Body of pancreas (tissue), 4 donors: ENCODE measurements around the gene ASB14. TPM values are rescaled to one million over a fixed set of nuclear protein-coding genes. Genes with fewer than 3 reads are reported as not detected.
"Not testable (repeated sequence)": the region's sequence is repeated elsewhere in the genome, so short reads cannot be mapped to it uniquely, and the experiment has no call there.

Experiments used
- ATAC-seq: fragments of 150-250 bp; one replicate; pipeline ENCODE4 v1.9.1; 2016
- DNase-seq, 4 donors: peaks; one replicate each; pipeline ENCODE4 v3.0.0-alpha.2; 2019
- H3K27ac ChIP-seq, 4 donors: fragments of 200-600 bp; sonication (generic); 1 replicate in 3 of 4; 2 replicates in 1 of 4; pipeline versions ENCODE4 v1.5.1 to v1.6.1; 2016 to 2019; ENCODE audit warnings: mild to moderate bottlenecking in 1 of 4, mixed read lengths in 1 of 4, moderate library complexity in 1 of 4
- H3K27me3 ChIP-seq, 2 donors: fragments of 200-600 bp; sonication (generic); one replicate each; pipeline ENCODE4 v1.6.0; 2016; ENCODE audit warnings: mild to moderate bottlenecking in 1 of 2
- H3K36me3 ChIP-seq, 2 donors: fragments of 200-600 bp; sonication (generic); replicated peaks in 1 of 2; 2 replicates each; pipeline ENCODE4 v1.5.1; 2016; ENCODE audit warnings: low read depth in 2 of 2; ENCODE audit not compliant: insufficient read depth in 1 of 2
- H3K4me1 ChIP-seq: fragments of 200-600 bp; sonication (generic); one replicate; pipeline ENCODE4 v1.6.0; 2016
- H3K4me3 ChIP-seq, 2 donors: fragments of 200-600 bp; sonication (generic); 1 replicate in 1 of 2; 2 replicates in 1 of 2; pipeline ENCODE4 v1.5.1; 2016 to 2019
- H3K9me3 ChIP-seq, 3 donors: fragments of 200-600 bp; sonication (generic); 1 replicate in 2 of 3; 2 replicates in 1 of 3; pipeline ENCODE4 v1.5.1; 2016
- CTCF ChIP-seq, 7 experiments: fragments of 450-650 bp in 4 of 7; fragments of 200-600 bp in 3 of 7; sonication (generic) in 3 of 7; IDR thresholded peaks; one replicate each; pipeline ENCODE4 v1.5.1; 2016 to 2019; ENCODE audit warnings: antibody characterized with exemption in 7 of 7
- POLR2A ChIP-seq, 3 donors: fragments of 450-650 bp; IDR thresholded peaks; one replicate each; pipeline ENCODE4 v1.6.1; 2016; ENCODE audit warnings: antibody characterized with exemption in 3 of 3, mild to moderate bottlenecking in 2 of 3
- WGBS, 2 donors: methylation state at CpG; one replicate each; pipeline ENCODE4 v1.1.5; 2017; 5-methylcytosine and 5-hydroxymethylcytosine counted together
- intact Hi-C: fragments of 100-400 bp; cut with DNase I; formaldehyde crosslinking; loops from one replicate; pipeline ENCODE4 v1.15.1; 2023
- total RNA-seq, 2 donors: library from RNA; depleted of rRNA; stranded (reverse); fragments of >200 nt; gene quantifications; one replicate each; pipeline ENCODE4 v1.1.0, GENCODE V29; 2016

Gene ASB14
- not detected for total RNA-seq

- TF ChIP-seq CTCF (IDR thresholded peaks at IDR 0.05) (no peak), POLR2A (IDR thresholded peaks at IDR 0.05) (no peak)
- intact Hi-C loops: no loop called here
Observed at GRCh38 chr3:57292159-57292896, at the start of gene ASB14. Gene ASB14, minus strand, starts transcription at chr3:57292685. Its CDS starts 652 bp downstream, at chr3:57292033.

GRCh38 chr3:57339071-57339642 is 46.7 kb upstream of the ASB14 start:
- DNase-seq, H3K27ac ChIP-seq, ATAC-seq, intact Hi-C loops, H3K4me3 ChIP-seq, H3K27me3 ChIP-seq, H3K4me1 ChIP-seq, H3K9me3 ChIP-seq, H3K36me3 ChIP-seq: not testable (repeated sequence)
- WGBS, 2 donors: 37 to 47% methylated on average over 7 of the region's 7 CpGs

More at GRCh38 chr3:57292159-57292896, at the start of gene ASB14:
- 78% methylated on average over 1 of the region's 1 CpG for WGBS, 2 donors
- no peaks in the 10 kb centered on the region for H3K27me3 ChIP-seq
- no peaks in the 10 kb centered on the region for H3K9me3 ChIP-seq
- H3K27ac ChIP-seq: no peak within 1 kb of the TSS
- no peak for ATAC-seq
- no peaks in the 10 kb centered on the region for H3K36me3 ChIP-seq
- H3K4me1 ChIP-seq: no peaks in the 10 kb centered on the region
- no peak within 1 kb of the TSS for H3K4me3 ChIP-seq
- DNase-seq: no peak

GRCh38 chr3:57338272-57339070 is 46.0 kb upstream of the ASB14 start:
- H3K27me3 ChIP-seq, H3K27ac ChIP-seq, H3K4me3 ChIP-seq, H3K36me3 ChIP-seq, H3K4me1 ChIP-seq, H3K9me3 ChIP-seq, DNase-seq, intact Hi-C loops, ATAC-seq: not testable (repeated sequence)
- WGBS, 2 donors: 93 to 95% methylated on average over 14 to 32 of the region's 40 CpGs

GRCh38 chr3:57335283-57335938 is 42.9 kb upstream of the ASB14 start:
- Histone ChIP-seq H3K4me3 (no peak overlapping the region), H3K4me1 (no peaks in the 10 kb centered on the region), H3K36me3 (no peaks in the 10 kb centered on the region), H3K9me3 (no peaks in the 10 kb centered on the region), H3K27ac (no peak overlapping the region), H3K27me3 (no peaks in the 10 kb centered on the region)
- 75 to 77% methylated on average over 5 of the region's 5 CpGs for WGBS, 2 donors
- intact Hi-C loops: no loop called here
- ATAC-seq: no peak
- no peak for DNase-seq
- TF ChIP-seq CTCF (IDR thresholded peaks at IDR 0.05): no peak
- TF ChIP-seq POLR2A (IDR thresholded peaks at IDR 0.05): no peak

- ATAC-seq (no peak), DNase-seq (no peak)
- Histone ChIP-seq H3K27me3 (no peaks in the 10 kb centered on the region), H3K4me1 (no peaks in the 10 kb centered on the region), H3K27ac (no peak overlapping the region), H3K9me3 (no peaks in the 10 kb centered on the region), H3K4me3 (no peak overlapping the region), H3K36me3 (no peaks in the 10 kb centered on the region)
- TF ChIP-seq CTCF (IDR thresholded peaks at IDR 0.05) (no peak), POLR2A (IDR thresholded peaks at IDR 0.05) (no peak)
- 70 to 75% methylated on average over 3 of the region's 3 CpGs for WGBS, 2 donors
- intact Hi-C loops: no loop called here
Observed at GRCh38 chr3:57331078-57331610, 38.7 kb upstream of the ASB14 start.

- H3K27ac ChIP-seq, intact Hi-C loops, H3K4me1 ChIP-seq, H3K27me3 ChIP-seq, DNase-seq, H3K9me3 ChIP-seq, H3K36me3 ChIP-seq, ATAC-seq, H3K4me3 ChIP-seq: not testable (repeated sequence)
- WGBS, 2 donors: 84 to 100% methylated on average over 1 of the region's 1 CpG
Observed at GRCh38 chr3:57326498-57326897, 34.0 kb upstream of the ASB14 start.
